HG03095 (cell line): Measurements from ENCODE around the gene PNPLA3.
"Not testable (repeated sequence)": the region's sequence is repeated elsewhere in the genome, so short reads cannot be mapped to it uniquely, and the experiment has no call there.

ENCODE experiments used
- ATAC-seq: cut with Tn5 transposase; IDR thresholded peaks from one replicate; pipeline ENCODE4 v1.9.1; 2021; ENCODE audit warnings: moderate library complexity; ENCODE audit not compliant: unreplicated experiment

PNPLA3 gene

DNA sequence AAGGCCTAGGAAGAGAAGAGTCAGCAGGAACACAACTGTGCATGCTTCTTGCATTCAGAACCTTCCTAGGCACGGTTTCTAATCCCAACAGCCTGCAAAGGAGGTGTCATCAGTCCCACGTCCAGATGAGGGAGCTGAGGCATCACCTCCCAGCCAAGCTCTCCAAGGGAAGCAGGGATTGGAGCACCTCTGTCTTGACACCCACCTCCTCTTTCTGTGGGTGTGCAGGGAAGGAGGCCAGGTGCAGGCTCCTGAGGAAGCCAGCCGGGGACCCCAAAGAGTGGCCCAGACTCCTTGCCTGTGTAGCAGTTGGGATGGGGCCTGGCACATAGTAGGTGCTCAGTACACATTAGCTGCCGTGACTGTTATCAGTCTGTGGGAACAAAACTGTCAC, 33.7 kb upstream of the PNPLA3 start:
- no peak for ATAC-seq

DNA sequence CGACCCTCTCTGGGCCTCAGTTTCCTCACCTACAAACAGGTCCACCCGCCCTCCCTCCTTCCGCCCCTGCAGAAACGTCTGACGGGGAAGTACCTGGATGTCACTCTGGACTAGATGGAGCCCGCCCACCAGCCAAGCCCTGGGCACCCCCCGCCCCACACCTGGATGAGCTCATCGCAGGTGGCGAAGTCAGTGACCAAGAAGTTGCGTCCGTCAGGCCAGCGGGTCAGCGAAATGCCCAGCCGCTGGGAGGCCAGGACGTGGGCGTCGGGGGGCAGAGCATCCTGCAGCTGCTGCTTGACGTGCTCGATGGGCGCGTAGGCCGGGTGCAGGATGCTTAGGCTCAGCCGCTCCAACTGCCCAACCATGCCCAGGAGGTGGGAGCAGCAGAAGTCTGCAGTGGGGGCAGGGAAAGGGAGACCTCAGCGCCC, 32.7 kb upstream of the PNPLA3 start:
- no peak for ATAC-seq

DNA sequence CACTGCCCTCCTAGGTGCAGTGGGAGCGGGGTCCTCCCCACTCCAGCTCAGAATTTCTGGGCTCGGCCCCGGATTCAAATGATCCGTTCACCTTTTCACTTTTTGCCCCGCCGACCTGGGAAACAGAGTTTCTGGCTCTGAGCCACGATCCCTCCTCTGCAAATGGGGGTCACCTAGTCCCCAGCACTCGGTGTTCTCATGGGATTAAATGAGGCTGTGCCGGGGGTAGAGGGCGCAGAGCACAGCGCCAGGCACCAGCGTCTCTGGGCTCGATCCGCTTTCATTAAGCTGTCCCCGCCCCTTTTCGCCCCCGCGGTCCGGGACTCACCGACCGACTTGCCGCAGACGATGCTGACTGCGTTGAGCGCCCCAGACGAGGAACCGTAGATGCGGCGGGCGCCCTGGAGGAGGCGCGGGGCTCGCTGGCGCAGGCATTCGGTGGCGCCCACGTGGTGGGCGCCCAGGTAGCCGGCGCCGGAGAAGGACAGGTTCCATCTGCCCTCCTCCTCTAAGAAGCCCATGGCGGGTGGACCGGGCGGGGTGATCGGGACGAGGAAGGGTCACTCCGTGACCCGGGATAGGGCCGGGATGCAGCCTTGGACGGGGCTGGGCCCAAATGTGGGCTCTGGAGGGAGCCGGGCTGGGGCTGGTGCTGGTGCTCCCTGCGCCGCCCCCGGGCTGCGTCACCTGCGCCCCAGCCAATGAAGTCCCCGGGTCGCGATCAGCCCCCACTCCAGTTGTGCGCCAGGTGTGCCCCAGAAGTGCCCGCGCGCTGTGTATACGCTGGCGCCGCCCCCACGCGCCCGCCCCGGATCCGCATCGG, 32.0 kb upstream of the PNPLA3 start, which contains the start of gene PNPLA5:
Gene PNPLA5, minus strand, starts transcription at position 654 of the 823 bp plus-strand sequence. Its CDS starts 133 bp downstream, at position 521.
- no peak for ATAC-seq

DNA sequence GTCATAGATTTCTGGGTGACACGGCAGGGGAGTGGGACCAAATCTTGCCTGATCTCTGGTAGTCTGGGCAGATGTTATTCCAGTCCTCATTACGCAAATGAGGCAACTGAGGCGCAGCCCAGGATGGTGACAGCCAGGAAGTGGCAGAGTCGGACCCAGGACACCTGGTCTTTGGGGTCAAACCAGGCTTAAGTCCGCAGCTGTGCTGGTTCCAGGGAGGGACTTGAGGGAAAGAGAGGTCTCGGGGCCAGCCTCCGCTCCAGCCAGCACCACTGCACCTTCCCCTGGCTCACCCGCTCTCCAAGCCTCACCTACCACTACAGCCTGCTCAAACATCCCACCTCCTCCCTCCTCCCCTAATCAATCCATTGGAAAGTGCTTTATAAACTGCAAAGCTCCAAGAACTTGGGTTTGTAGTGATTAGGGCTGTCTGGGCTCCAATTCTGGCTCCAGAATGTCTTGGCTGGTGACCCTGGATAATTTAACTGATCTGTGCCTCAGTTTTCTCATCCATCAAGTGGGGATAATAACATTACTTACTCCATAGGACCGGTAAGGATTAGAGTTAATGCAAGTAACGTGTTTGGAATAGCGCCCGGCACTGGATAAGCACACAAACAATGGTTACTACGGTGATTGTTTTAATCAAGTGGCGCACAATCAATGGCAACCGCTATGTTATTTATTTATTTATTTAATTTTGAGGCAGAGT, 31.3 kb upstream of the PNPLA3 start:
- ATAC-seq, result no peak

DNA sequence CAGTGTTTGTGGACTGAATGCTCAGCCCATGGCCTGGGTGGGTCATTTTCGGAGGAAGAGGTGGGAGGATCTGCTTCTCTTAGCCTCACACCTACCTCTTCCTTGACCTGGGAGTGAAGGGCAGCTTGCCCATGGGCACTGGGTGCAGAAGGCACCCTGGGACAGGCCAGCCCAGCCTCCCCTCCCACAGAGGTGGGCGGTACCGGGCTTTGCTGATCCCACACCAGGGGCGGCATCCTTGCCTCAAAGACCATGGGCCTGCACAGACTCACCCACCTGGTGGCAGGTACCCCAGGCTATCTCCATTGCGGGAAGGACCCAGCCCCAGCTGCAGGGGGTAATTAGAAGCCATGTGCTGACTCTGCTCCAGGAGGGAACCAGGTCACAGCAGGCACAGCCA, 30.3 kb upstream of the PNPLA3 start:
- ATAC-seq, result no peak

DNA sequence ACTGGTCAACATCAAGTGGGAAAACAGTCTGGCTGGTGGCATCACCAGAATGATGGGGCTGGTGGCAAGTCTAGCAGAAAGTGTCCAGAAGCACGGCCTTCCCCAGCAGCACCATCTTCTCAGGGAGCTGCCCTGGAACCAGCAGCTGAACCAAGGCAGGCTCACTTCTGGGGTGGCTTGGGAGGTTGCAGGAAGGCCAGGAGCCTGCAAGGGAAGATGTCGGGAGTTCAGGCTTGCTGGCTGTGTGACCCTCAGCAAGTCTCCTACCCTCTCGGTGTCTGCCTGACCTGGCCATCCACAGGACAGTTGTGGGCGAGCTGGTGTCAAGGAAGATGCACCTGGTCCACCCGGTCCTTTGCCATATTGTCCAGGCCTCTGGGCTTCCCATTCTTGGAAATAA, 29.5 kb upstream of the PNPLA3 start:
- no peak for ATAC-seq

DNA sequence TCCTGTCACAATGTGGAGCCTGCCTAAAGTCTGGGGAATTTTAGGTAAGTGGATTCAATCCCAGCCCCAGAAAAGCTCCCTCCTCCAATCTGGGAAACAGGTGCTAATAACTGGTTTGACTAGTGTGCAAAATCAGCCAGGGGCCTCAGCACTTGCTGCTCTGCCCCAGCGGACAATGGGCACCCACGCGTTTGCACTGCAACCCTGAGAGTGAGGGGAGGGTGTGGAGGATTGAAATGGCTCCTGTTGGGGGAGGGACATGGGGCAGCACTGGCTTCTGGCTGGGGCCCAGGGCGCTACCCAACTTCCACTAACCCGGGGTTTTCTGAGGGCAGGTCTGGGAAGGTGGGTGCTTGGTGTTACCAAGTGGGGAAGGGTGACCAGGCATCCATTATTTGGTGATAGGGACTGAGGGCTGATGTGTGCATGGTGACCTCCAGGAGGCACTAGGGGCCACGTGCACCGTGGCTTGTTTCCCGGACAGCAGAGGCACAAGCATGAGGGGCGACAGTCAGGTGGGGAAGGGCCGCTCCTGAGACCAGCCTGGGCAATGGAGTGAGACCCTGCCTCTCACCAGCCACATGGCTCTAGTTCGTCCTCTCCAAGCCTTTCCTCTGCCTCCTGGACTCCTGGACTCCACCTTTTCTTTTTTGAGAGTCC, 27.5 kb upstream of the PNPLA3 start:
- ATAC-seq, result no peak

DNA sequence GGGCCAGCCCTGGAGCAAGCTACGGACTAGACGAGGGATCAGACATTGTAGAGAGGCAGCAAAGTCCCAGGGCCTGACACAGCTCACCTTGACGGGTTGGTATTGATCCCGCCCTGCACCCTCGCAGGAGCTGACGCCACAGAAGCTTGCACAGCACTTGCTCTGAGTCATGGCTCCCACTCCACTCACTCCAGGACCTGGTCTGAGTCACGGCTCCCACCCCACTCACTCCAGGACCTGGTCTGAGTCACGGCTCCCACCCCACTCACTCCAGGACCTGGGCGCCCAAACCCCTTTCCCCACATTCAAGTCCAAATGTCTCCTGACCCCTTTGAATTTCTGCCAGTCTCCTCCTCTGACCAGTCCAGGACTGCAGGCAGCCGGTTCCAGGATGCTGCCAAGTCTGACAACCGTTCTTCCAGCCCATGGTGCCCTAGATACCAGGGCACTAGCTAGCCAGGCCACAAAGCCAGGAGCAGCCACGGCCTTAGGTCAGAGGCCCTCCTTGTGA, 25.8 kb upstream of the PNPLA3 start:
- ATAC-seq, result no peak

DNA sequence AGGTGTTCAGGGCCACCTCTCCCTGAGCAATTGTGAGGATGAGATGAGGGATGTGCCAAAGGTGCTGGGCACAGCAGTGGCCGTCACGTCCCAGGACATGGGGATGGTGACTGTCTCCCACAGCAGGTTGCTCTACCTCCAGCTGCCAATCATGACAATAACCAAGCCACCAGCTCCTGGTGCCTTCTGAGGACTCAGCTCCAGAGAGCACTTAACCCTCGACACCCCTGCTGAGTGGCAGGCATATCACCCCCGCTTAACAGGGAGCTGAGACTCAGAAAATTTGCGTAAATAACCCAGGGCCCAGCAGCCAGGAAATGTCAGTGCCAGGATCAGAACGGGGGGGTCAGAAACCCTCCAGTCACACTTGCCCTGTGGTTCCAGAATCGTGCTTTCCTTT, 23.4 kb upstream of the PNPLA3 start:
- ATAC-seq, result no peak

DNA sequence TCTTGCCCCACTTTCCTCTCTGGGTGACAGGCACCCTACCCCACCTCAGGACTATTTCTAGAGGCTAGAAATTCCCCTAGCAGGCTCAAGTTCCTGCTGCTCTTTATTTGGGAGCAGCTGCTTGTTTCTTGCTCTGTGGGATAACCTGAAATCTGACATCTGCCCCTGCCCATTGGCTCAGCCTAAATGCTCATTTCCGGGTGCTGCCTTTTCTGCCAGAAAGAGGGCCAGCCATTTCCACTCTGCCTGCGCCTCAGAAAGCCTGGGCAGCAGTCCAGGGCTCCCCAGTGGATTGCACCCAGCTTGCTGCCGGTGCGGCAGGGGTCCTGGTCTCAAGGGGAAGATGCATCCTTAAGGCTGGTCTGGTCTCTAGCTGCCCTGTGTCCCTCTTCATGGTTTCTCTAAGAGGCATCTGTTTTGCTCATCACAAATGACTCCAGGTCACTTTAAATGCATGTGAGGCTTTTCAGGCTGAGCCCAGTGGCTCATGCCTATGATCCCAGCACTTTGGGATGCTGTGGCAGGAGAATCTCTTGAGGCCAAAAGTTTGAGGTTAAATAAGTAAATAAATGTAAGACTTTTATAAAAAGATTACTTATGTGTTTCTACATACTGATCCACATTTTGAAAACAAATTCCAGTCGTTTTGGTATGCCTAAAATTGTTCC, 21.5 kb upstream of the PNPLA3 start:
- ATAC-seq, result no peak

DNA sequence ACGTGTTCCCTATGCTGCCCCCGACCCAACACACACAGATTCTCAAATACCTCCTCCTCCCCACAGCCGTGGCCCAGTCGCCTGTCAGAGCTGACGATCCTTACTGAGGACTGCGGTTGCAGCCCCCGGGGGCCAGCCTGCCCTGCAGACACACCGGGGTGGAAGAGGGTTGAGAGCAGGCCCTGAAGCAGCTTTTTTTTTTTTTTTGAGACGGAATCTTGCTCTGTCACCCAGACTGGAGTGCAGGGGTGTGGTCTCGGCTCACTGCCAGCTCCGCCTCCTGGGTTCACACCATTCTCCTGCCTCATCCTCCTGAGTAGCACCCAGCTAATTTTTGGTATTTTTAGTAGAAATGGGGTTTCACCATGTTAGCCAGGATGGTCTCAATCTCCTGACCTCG, 20.6 kb upstream of the PNPLA3 start:
- ATAC-seq, result not testable (repeated sequence)

DNA sequence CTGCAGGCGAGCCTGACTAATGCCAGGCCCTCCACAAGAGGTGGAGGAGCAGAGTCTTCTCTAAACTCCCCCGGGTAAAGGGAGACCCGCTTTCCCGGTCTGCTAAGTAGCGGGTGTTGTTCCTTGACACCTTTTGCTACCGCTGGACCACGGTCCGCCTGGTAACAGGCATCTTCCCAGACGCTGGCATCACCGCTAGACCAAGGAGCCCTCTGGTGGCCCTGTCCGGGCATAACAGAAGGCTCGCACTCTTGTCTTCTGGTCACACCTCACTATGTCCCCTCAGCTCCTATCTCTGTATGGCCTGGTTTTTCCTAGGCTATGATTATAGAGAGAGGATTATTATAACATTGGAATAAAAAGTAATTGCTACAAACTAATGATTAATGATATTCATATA, 19.2 kb upstream of the PNPLA3 start:
- not testable (repeated sequence) for ATAC-seq

DNA sequence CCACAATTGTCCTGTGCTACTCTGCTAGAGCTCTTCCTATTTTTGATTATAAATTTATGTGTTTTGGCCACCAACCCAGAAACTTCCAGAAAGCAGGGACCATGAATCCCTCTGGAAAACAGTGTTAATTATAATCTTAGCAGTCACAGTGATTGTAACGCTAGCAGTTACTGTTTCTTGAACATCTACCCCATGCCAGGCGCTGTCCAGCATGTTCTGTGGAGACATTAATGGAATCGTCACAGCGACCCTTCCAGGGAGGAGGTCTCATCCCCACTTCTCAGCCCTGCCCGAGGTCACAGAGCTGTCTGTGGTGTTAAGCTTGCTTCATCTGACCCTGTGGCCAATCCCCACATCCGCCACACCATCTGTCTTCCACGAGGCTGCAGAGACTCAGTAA, 17.9 kb upstream of the PNPLA3 start:
- no peak for ATAC-seq

DNA sequence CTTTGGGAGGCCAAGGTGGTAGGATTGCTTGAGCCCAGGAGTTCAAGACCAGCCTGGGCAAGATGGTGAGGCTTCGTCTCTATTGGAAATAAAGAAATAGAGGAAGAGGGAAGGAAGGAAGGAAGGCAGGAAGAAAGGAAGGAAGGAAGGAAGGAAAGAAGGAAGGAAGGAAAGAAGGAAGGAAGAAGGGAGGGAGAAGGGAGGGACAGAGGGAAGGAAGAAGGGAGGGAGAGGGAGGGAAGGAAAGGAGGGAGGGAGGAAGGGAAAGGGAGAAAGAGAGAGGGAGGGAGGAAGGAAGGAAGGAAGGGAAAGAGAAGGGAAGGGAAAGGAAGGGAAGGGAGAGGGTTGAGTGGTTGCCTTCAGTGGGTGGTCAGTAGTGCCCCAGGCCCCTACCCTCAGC, 13.9 kb upstream of the PNPLA3 start:
- no peak for ATAC-seq

DNA sequence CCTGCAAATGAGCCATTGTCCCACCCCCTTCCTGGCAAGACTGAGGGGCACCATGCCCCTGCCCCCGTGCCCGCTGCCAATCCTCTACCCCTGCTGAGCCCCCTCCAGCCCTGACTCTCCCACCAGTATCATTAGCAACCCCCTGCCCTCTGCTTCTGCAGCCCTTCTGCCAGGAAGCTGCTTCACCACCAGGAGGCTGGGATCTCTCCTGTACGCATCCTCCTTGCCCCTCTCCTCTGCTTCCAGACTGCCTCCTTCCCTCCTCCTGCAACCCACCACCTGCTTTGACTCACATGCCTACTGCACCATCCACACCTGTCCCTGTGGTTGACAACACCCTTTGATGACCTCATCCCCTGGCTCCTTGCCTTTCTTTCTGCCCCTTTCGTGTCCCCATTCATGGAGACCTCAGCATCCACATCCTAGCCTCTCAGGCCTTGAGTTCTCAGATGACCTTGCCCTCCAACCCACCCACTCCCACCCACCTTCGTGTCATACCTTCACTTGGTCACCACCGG, 13.4 kb upstream of the PNPLA3 start:
- no peak for ATAC-seq

DNA sequence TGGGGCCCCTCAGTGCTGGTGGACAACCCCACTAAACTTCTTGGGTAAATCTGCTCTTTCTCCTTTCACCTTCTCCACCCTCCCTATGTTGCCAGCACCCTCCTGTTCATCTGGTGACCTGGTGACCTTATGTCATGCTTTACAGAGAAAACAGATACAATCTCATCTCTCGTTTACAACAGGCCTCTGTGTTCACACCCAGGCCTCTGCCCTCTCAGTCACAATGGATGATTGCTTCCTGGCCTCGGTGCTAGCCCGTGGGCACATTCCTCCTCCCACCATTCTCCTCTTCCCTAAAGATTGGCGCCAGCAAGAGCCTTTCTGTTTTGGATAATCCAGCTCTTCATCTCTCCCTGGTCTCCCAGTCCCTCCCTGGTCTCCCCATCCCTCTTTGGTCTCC, 12.3 kb upstream of the PNPLA3 start:
- no peak for ATAC-seq

DNA sequence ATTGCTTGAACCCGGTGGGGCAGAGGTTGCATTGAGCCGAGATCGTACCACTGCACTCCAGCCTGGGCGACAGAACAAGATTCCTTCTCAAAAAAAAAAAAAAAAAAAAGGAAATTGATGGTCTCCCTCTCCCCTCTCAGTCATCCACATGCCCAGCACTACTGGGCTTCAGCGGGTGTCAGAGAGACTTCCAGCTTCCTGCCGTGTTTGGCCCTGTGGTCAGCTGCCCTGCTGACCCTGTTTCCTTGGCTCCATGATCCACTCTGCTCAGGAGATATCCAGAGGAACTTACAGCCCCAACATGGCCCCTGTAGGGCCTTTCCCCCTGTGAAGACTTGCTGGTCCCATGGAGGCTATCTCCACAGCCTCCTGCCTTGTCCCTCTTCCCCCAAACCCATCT, 6.1 kb upstream of the PNPLA3 start:
- ATAC-seq, result no peak

DNA sequence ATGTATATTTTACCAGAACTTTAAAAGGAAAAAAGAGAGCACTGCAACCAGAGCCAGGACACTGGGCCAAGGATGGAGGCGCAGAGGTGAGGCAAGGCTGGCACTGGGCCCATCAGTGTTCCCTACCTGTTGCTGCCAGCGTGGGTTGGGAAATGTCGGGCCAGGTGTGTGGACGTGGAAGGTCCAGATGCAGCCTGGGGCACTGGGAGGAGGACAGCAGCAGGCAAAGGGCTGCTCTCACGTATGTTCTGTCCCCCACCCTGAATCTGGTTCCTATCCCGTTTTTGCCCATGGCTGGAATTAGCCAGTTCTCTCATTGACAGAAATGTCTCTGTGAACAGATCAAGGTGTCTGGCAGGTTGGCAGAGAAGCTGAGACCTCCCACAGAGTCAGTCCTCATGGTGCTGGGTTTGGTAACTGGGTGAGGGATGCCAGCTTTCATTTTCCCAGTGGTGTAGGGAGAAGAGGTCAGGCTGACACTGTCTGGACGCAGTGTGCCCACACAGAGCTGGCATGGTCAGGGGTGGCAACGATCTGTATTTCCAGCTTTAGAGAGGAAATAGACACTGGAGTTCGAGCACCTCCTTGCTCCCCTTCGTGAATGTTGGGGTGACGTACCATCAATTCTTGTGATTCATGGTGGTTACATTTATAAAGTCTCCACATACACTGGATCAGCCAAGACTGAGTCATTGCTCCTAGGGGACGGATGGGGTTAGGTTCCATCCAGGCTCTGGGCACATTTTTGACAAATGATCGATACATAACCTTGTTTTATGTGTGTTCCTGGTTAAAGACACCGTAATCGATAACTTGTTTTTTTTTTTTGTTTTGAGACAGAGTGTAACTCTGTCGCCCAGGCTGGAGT, 4.3 kb upstream of the PNPLA3 start:
- ATAC-seq, result no peak

DNA sequence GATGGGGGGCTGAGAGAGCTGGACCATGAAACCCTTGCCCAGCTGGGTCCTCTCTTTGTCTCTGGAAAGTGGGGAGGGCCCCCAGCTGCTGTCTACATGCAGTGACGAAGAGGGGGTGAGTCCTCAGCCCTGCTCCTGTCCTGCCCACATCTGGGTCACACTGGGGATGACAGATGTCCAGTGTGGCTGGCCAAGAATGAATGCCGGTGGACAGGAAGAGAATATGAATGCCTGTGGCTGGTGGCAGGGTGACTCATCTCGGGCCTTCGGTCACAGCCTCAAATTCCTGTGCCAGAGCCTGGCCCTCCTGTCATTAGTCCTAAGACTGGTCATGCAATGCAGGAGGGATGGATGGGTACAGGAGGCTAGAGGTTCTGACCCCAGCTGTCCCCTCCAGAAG, 2.2 kb upstream of the PNPLA3 start:
- no peak for ATAC-seq

DNA sequence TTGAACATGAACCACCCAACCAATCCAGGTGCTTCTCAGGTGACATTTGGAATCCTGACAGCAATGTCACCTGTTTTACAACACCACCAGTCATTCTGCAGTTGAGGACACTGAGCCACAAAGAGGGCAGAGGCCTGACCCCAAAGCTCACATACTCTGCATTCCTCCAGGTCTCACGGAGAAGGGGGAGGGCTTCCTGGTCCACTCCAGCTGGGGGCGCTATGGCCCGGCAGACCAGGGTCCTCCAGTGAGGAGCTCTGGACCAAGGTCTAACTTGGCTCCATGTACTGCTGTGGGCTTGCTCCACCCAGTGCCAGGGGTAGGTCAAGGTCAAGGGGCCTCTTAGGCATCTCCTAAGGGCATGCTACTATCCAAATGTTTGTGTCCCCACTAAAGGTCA, 1.5 kb upstream of the PNPLA3 start:
- no peak for ATAC-seq
